Left lung (tissue), 10 donors: ENCODE measurements around the gene RNF166. TPM values are rescaled to one million over a fixed set of nuclear protein-coding genes. Genes with fewer than 3 reads are reported as not detected.
A peak's percentile ranks its signal among the peaks of the same experiment; 100 is the strongest.

ENCODE experiments used
- ATAC-seq: fragments of 200-7000 bp; cut with Tn5 transposase; one replicate; pipeline ENCODE4 v1.9.1; 2020; ENCODE audit warnings: moderate library complexity
- DNase-seq, 4 donors: peaks; one replicate each; pipeline ENCODE4 v3.0.0-alpha.2; 2013 to 2020
- H3K27ac ChIP-seq, 2 donors: fragments of 200-600 bp; sonication (generic) in 1 of 2; one replicate each; pipeline versions ENCODE4 v1.5.0 to v1.8.0; 2020 to 2021
- H3K27me3 ChIP-seq, 2 donors: fragments of 200-600 bp; sonication (generic) in 1 of 2; one replicate each; pipeline versions ENCODE4 v1.5.0 to v1.8.0; 2020 to 2021
- H3K36me3 ChIP-seq, 2 donors: fragments of 200-600 bp; sonication (generic) in 1 of 2; one replicate each; pipeline versions ENCODE4 v1.5.0 to v1.8.0; 2020 to 2021
- H3K4me1 ChIP-seq, 2 donors: fragments of 200-600 bp; one replicate each; pipeline ENCODE4 v1.8.0; 2021
- H3K4me3 ChIP-seq, 2 donors: fragments of 200-600 bp; sonication (generic) in 1 of 2; one replicate each; pipeline versions ENCODE4 v1.5.0 to v1.8.0; 2020 to 2021; ENCODE audit warnings: mild to moderate bottlenecking in 1 of 2
- H3K9me3 ChIP-seq, 2 donors: fragments of 200-600 bp; sonication (generic) in 1 of 2; one replicate each; pipeline versions ENCODE4 v1.5.0 to v1.8.0; 2020 to 2021
- CTCF ChIP-seq, 2 donors: fragments of 200-600 bp; sonication (generic) in 1 of 2; IDR thresholded peaks; one replicate each; pipeline versions ENCODE4 v1.5.0 to v1.8.0; 2021; ENCODE audit warnings: antibody characterized with exemption in 2 of 2
- intact Hi-C, 2 donors: fragments of 100-400 bp; cut with DNase I; formaldehyde crosslinking; loops; one replicate each; pipeline versions ENCODE4 v1.11.2 to v1.14.2; 2022
- polyA plus RNA-seq, 6 donors: library from polyadenylated mRNA; unstranded; fragments of 120-200 nt; gene quantifications; one replicate each; pipeline ENCODE4 v1.2.1, GENCODE V29; 2013; ENCODE audit not compliant: insufficient read length in 6 of 6
- total RNA-seq, 2 donors: library from RNA; stranded (reverse); fragmentation: NEBNext Ultra II Directional; extraction: Animal tissue kit (Norgen Biotek cat#: 25700); gene quantifications; one replicate each; pipeline ENCODE4 v1.2.1, GENCODE V29; 2021
- donor health status: DM: no; HTN: yes; CAD: no.
- donor health status: DM: no; HTN: no; CAD: no.

RNF166 gene
- total and polyA plus RNA-seq, 8 donors = 14.8 to 54.0 (median 16.7) TPM

- Histone ChIP-seq H3K4me3 (no peak overlapping the region), H3K36me3 (peaks cover 0 to 46% of the 10 kb centered on the region in 2 donors), H3K27me3 (peaks cover 0 to 20% of the 10 kb centered on the region in 2 donors), H3K9me3 (no peaks in the 10 kb centered on the region), H3K27ac (no peak overlapping the region), H3K4me1 (peaks cover 0 to 32% of the 10 kb centered on the region in 2 donors)
- intact Hi-C loops = no loop called here
- TF ChIP-seq CTCF (IDR thresholded peaks at IDR 0.05) = no peak
- ATAC-seq (no peak), DNase-seq (peak in 1 of 4 donors; percentile 69)
Measured at GRCh38 chr16:88694221-88695087, 11.8 kb downstream of the RNF166 start.

GRCh38 chr16:88693420-88694177 is 12.6 kb downstream of the RNF166 start:
- DNase-seq = peak in 1 of 4 donors; percentile 61
- no peak for TF ChIP-seq CTCF (IDR thresholded peaks at IDR 0.05)
- peaks cover 0 to 24% of the 10 kb centered on the region in 2 donors for H3K4me1 ChIP-seq
- no peak for ATAC-seq
- intact Hi-C loops = no loop called here
- H3K27me3 ChIP-seq = peaks cover 0 to 28% of the 10 kb centered on the region in 2 donors
- no peaks in the 10 kb centered on the region for H3K9me3 ChIP-seq
- H3K4me3 ChIP-seq = no peak overlapping the region
- peaks cover 0 to 37% of the 10 kb centered on the region in 2 donors for H3K36me3 ChIP-seq
- H3K27ac ChIP-seq = no peak overlapping the region

GRCh38 chr16:88692861-88693260 is 13.3 kb downstream of the RNF166 start:
- peaks cover 0 to 35% of the 10 kb centered on the region in 2 donors for H3K27me3 ChIP-seq
- DNase-seq = no peak
- H3K27ac ChIP-seq = no peak overlapping the region
- TF ChIP-seq CTCF (IDR thresholded peaks at IDR 0.05) = no peak
- H3K9me3 ChIP-seq = no peaks in the 10 kb centered on the region
- H3K4me1 ChIP-seq = peaks cover 0 to 24% of the 10 kb centered on the region in 2 donors
- H3K4me3 ChIP-seq = no peak overlapping the region
- intact Hi-C loops = no loop called here
- ATAC-seq = no peak
- H3K36me3 ChIP-seq = peaks cover 0 to 30% of the 10 kb centered on the region in 2 donors

DNA sequence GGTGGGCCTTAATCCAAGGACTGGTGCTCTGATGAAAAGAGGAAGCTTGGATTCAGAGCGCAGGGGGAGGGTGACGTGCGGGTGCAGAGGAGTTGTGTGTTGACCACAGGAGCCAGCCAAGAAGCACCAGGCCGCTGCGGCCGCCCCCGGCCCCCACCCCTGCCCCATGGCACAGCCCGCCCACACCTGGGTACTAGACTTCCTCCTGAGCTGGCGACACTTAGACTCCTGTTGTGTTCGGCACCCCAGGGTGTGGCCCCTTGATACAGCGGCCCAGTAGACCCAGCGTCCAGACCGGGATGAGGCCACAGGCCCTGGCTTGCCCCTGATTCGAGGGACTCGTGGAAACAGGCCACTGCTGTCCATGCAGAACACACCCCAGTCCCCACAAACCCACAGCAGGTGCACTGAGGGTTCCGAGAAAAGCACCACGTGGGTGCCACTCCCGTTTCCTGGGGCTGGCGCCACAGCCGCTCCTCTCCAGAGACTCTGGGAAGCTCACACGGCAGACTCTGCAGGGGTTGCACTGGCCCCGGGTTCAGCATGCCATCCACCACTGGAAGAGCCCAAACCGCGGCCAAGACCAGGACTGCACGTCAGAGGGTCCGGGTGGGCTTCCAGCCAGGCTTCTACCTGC is 14.2 kb downstream of the RNF166 start:
- TF ChIP-seq CTCF (IDR thresholded peaks at IDR 0.05) = no peak
- peaks cover 0 to 26% of the 10 kb centered on the region in 2 donors for H3K4me1 ChIP-seq
- peak overlapping the region in 1 of 2 donors; percentile 59 for H3K27ac ChIP-seq
- intact Hi-C loops = no loop called here
- H3K27me3 ChIP-seq = peaks cover 0 to 44% of the 10 kb centered on the region in 2 donors
- DNase-seq (peak in 2 of 4 donors; percentile 81 to 90), ATAC-seq (peak; percentile 24)
- no peaks in the 10 kb centered on the region for H3K9me3 ChIP-seq
- H3K4me3 ChIP-seq = no peak overlapping the region
- H3K36me3 ChIP-seq = peaks cover 0 to 21% of the 10 kb centered on the region in 2 donors
